B cell (primary cell): Measurements from ENCODE around the gene TMEM125. TPM values are rescaled to one million over a fixed set of nuclear protein-coding genes. Genes with fewer than 3 reads are reported as not detected.
A peak's percentile ranks its signal among the peaks of the same experiment; 100 is the strongest.

Experiments used
- ATAC-seq: fragments of 200-7000 bp; cut with Tn5 transposase; one replicate; pipeline ENCODE4 v1.10.0; 2021; ENCODE audit warnings: low read depth, mild to moderate bottlenecking, moderate number of reproducible peaks, moderate library complexity
- CTCF ChIA-PET: fragments of 350-600 bp; sonication (Branson Sonifier 250); formaldehyde crosslinking; loops from one replicate; lab custom pipeline; 2021; ENCODE audit warnings: antibody characterized with exemption, inconsistent platforms; lab: Charles Lee
- POLR2A ChIA-PET: fragments of 350-600 bp; sonication (Branson Sonifier 250); formaldehyde crosslinking; loops from one replicate; lab custom pipeline; 2021; ENCODE audit warnings: antibody characterized with exemption; lab: Charles Lee
- DNase-seq: peaks from one replicate; pipeline ENCODE4 v3.0.0; 2013
- H2AFZ ChIP-seq: 2 replicates; pipeline ENCODE4 v1.6.1; 2012; ENCODE audit warnings: mild to moderate bottlenecking, low read depth, low read length; ENCODE audit not compliant: insufficient read depth, poor library complexity, severe bottlenecking
- H3K27ac ChIP-seq, 2 donors: 1 replicate in 1 of 2; 2 replicates in 1 of 2; pipeline ENCODE4 v1.5.1; 2012 to 2013; ENCODE audit warnings: low read length in 2 of 2, mild to moderate bottlenecking in 2 of 2, moderate library complexity in 1 of 2
- H3K27me3 ChIP-seq, 4 experiments: fragments of 200-600 bp in 1 of 4; sonication (generic) in 1 of 4; replicated peaks in 1 of 4; 1 replicate in 2 of 4; 2 replicates in 2 of 4; pipeline versions ENCODE4 v1.6.1 to v1.7.0; 2013 to 2016; ENCODE audit warnings: low read length in 3 of 4, mild to moderate bottlenecking in 2 of 4, mixed read lengths in 1 of 4, moderate library complexity in 1 of 4; ENCODE audit not compliant: insufficient read depth in 4 of 4, control insufficient read depth in 3 of 4; ENCODE audit errors: control extremely low read depth in 1 of 4
- H3K36me3 ChIP-seq, 2 experiments: replicated peaks in 1 of 2; 1 replicate in 1 of 2; 2 replicates in 1 of 2; pipeline versions ENCODE4 v1.6.1 to v1.7.1; 2013; ENCODE audit warnings: low read length in 1 of 2; ENCODE audit not compliant: insufficient read depth in 2 of 2, control insufficient read depth in 1 of 2; ENCODE audit errors: control extremely low read depth in 1 of 2, extremely low read depth in 1 of 2
- H3K4me1 ChIP-seq, 2 donors: fragments of 200-600 bp in 1 of 2; sonication (generic) in 1 of 2; 1 replicate in 1 of 2; 2 replicates in 1 of 2; pipeline versions ENCODE4 v1.5.1 to v1.6.1; 2013 to 2017; ENCODE audit warnings: low read length in 2 of 2; ENCODE audit not compliant: control insufficient read depth in 2 of 2, insufficient read depth in 2 of 2
- H3K4me2 ChIP-seq: replicated peaks from 2 replicates; pipeline ENCODE3; 2012; ENCODE audit warnings: mild to moderate bottlenecking, low read depth, low read length; ENCODE audit not compliant: poor library complexity, severe bottlenecking
- H3K4me3 ChIP-seq, 5 experiments: fragments of 200-600 bp in 1 of 5; sonication (generic) in 1 of 5; 1 replicate in 3 of 5; 2 replicates in 2 of 5; pipeline versions ENCODE4 v1.5.1 to v1.7.0; 2011 to 2016; ENCODE audit warnings: low read length in 4 of 5, mild to moderate bottlenecking in 4 of 5, low read depth in 2 of 5, control low read depth in 1 of 5, moderate library complexity in 1 of 5; ENCODE audit not compliant: insufficient read depth in 1 of 5; ENCODE audit errors: control extremely low read depth in 1 of 5, extremely low read depth in 1 of 5
- H3K79me2 ChIP-seq: fragments of 200-600 bp; sonication (generic); one replicate; pipeline ENCODE4 v1.6.0; 2016; ENCODE audit warnings: low read length; ENCODE audit not compliant: control insufficient read depth, insufficient read depth
- H3K9ac ChIP-seq: fragments of 200-600 bp; sonication (generic); 2 replicates; pipeline ENCODE4 v1.6.1; 2017; ENCODE audit warnings: mild to moderate bottlenecking, low read length, moderate library complexity
- H3K9me3 ChIP-seq, 3 donors: one replicate each; pipeline versions ENCODE4 v1.6.1 to v1.7.1; 2013; ENCODE audit warnings: low read length in 2 of 3; ENCODE audit not compliant: control insufficient read depth in 2 of 3, insufficient read depth in 1 of 3; ENCODE audit errors: control extremely low read depth in 1 of 3
- H4K20me1 ChIP-seq: 2 replicates; pipeline ENCODE4 v1.6.0; 2012; ENCODE audit warnings: mild to moderate bottlenecking, low read length; ENCODE audit not compliant: insufficient read depth, control insufficient read depth, poor library complexity, severe bottlenecking
- H3K27ac Mint-ChIP-seq: one replicate; pipeline ENCODE4 v1.8.0; 2021; ENCODE audit warnings: mixed read lengths
- H3K27me3 Mint-ChIP-seq: one replicate; pipeline ENCODE4 v1.8.0; 2021; ENCODE audit warnings: mixed read lengths
- H3K4me1 Mint-ChIP-seq: one replicate; pipeline ENCODE4 v1.8.0; 2021; ENCODE audit warnings: mixed read lengths
- H3K4me3 Mint-ChIP-seq: one replicate; pipeline ENCODE4 v1.8.0; 2021; ENCODE audit warnings: mixed read lengths
- H3K9me3 Mint-ChIP-seq: one replicate; pipeline ENCODE4 v1.8.0; 2022; ENCODE audit warnings: mixed read lengths; ENCODE audit not compliant: insufficient read depth
- CTCF ChIP-seq: fragments of 200-600 bp; IDR thresholded peaks from one replicate; pipeline ENCODE4 v1.8.0; 2022; ENCODE audit warnings: antibody characterized with exemption, mild to moderate bottlenecking
- EZH2 ChIP-seq: IDR thresholded peaks from 2 replicates; pipeline ENCODE4 v1.6.1; 2012; ENCODE audit warnings: borderline replicate concordance, low read depth, mild to moderate bottlenecking, moderate library complexity, low read length; ENCODE audit not compliant: insufficient read depth, poor library complexity, severe bottlenecking
- WGBS: methylation state at CpG from one replicate; pipeline ENCODE4 v1.1.5; 2013; ENCODE audit warnings: missing lambda C conversion rate; ENCODE audit not compliant: insufficient coverage; 5-methylcytosine and 5-hydroxymethylcytosine counted together
- intact Hi-C: fragments of 100-400 bp; cut with micrococcal nuclease; formaldehyde crosslinking; loops from one replicate; pipeline ENCODE4 v1.10.0; 2022
- polyA plus RNA-seq: library from polyadenylated mRNA; depleted of rRNA; stranded (reverse); fragments of >200 nt; gene quantifications from 2 replicates; pipeline ENCODE4 v1.2.3, GENCODE V29; 2012
- total RNA-seq, 2 donors: library from RNA; stranded (reverse); fragments of 120-200 nt in 1 of 2; gene quantifications; 1 replicate in 1 of 2; 2 replicates in 1 of 2; pipeline versions ENCODE4 v1.2.3 to v1.2.4, GENCODE V29; 2013 to 2022

Gene TMEM125
- total and polyA plus RNA-seq, 2 donors (not counting 1 experiment from before 2014, with no cell fraction given): not detected

GRCh38 chr1:43271186-43272118 is 1.7 kb downstream of the TMEM125 start:
- H3K79me2 ChIP-seq: no peaks in the 10 kb centered on the region
- no peaks in the 10 kb centered on the region for H3K36me3 ChIP-seq
- peak overlapping the region in 3 of 5 experiments; percentile 41 to 55 (median 42) for H3K4me3 ChIP-seq
- H3K9ac ChIP-seq: peak overlapping the region; percentile 39
- 81% methylated on average over 8 of the region's 12 CpGs for WGBS
- DNase-seq (no peak), ATAC-seq (no peak)
- Mint-ChIP-seq H3K9me3 (no peaks in the 10 kb centered on the region), H3K4me1 (peaks cover 26% of the 10 kb centered on the region), H3K27ac (no peak overlapping the region), H3K4me3 (peak overlapping the region; percentile 79), H3K27me3 (peaks cover 27% of the 10 kb centered on the region)
- ChIA-PET POLR2A (no interaction called here), CTCF (no interaction called here)
- H3K9me3 ChIP-seq: peaks cover 0 to 4% (median 0%) of the 10 kb centered on the region in 3 donors
- no peak for TF ChIP-seq EZH2
- TF ChIP-seq CTCF: no peak
- peak overlapping the region; percentile 75 for H2AFZ ChIP-seq
- peaks cover 0 to 14% (median 4%) of the 10 kb centered on the region in 4 experiments for H3K27me3 ChIP-seq
- no peak overlapping the region for H3K27ac ChIP-seq
- intact Hi-C loops: no loop called here
- no peaks in the 10 kb centered on the region for H4K20me1 ChIP-seq
- peak overlapping the region; percentile 79 for H3K4me2 ChIP-seq
- peaks cover 14 to 19% of the 10 kb centered on the region in 2 donors for H3K4me1 ChIP-seq

GRCh38 chr1:43272161-43272560 is 2.4 kb downstream of the TMEM125 start:
- no peak for ATAC-seq
- TF ChIP-seq EZH2 (no peak), CTCF (no peak)
- CTCF ChIA-PET: no interaction called here
- peaks cover 26% of the 10 kb centered on the region for H3K4me1 Mint-ChIP-seq
- H3K36me3 ChIP-seq: no peaks in the 10 kb centered on the region
- peaks cover 0 to 4% (median 0%) of the 10 kb centered on the region in 3 donors for H3K9me3 ChIP-seq
- no peaks in the 10 kb centered on the region for H4K20me1 ChIP-seq
- H3K4me3 ChIP-seq: no peak overlapping the region
- POLR2A ChIA-PET: no interaction called here
- H2AFZ ChIP-seq: no peak overlapping the region
- H3K27me3 Mint-ChIP-seq: peaks cover 26% of the 10 kb centered on the region
- no peak for DNase-seq
- H3K9ac ChIP-seq: no peak overlapping the region
- 93% methylated on average over 7 of the region's 9 CpGs for WGBS
- intact Hi-C loops: no loop called here
- no peak overlapping the region for H3K4me2 ChIP-seq
- no peak overlapping the region for H3K4me3 Mint-ChIP-seq
- no peaks in the 10 kb centered on the region for H3K9me3 Mint-ChIP-seq
- H3K79me2 ChIP-seq: no peaks in the 10 kb centered on the region
- no peak overlapping the region for H3K27ac ChIP-seq
- peaks cover 14 to 19% of the 10 kb centered on the region in 2 donors for H3K4me1 ChIP-seq
- H3K27ac Mint-ChIP-seq: no peak overlapping the region
- peaks cover 0 to 14% (median 4%) of the 10 kb centered on the region in 4 experiments for H3K27me3 ChIP-seq
